Endothelial cell of umbilical vein (primary cell): ENCODE results near the gene PRCC.

ENCODE experiments used
- EZH2 ChIP-seq: IDR thresholded peaks from 2 replicates; pipeline ENCODE4 v1.6.1; 2012; ENCODE audit warnings: borderline replicate concordance, low read depth, mild to moderate bottlenecking, moderate library complexity, low read length, inconsistent platforms; ENCODE audit not compliant: severe bottlenecking
- POLR2A ChIP-seq: IDR thresholded peaks from 2 replicates; pipeline ENCODE4 v1.6.1; 2012; ENCODE audit warnings: low read depth, mild to moderate bottlenecking, control low read depth, low read length

DNA sequence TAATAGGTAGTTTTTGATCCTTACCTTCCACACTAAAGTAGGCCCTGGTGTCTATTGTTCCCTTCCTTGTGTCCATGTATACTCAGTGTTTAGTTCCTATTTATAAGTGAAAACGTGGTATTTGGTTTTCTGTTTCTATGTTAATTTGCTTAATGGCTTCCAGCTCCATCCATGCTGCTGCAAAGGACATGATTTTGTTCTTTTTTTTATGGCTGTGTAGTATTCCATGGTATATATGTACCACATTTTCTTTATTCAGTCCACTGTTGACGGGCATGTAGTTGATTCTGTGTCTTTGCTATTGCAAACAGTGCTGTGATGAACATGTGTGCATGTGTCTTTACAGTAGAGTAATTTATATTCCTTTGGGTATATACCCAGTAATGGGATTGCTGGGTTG is 20.8 kb downstream of the PRCC start:
- TF ChIP-seq POLR2A (no peak), EZH2 (no peak)
